Measurements from ENCODE around the gene CDH23.
A peak's percentile ranks its signal among the peaks of the same experiment; 100 is the strongest.

Gene CDH23

GRCh38 chr10:71675295-71675970 lies 278.7 kb downstream of the CDH23 start:
- DNase-seq = no peak

- DNase-seq = no peak
Observed at GRCh38 chr10:71677261-71677660, 280.5 kb downstream of the CDH23 start.

GRCh38 chr10:71678057-71678805 lies 281.5 kb downstream of the CDH23 start:
- DNase-seq = no peak

GRCh38 chr10:71679425-71679824 lies 282.7 kb downstream of the CDH23 start:
- DNase-seq = no peak

- no peak for DNase-seq
Observed at GRCh38 chr10:71681977-71682376, 285.3 kb downstream of the CDH23 start.

GRCh38 chr10:71683301-71683700 lies 286.6 kb downstream of the CDH23 start:
- no peak for DNase-seq

- DNase-seq = no peak
Observed at GRCh38 chr10:71684356-71685173, 287.8 kb downstream of the CDH23 start.

- no peak for DNase-seq
Observed at GRCh38 chr10:71685554-71686232, 289.0 kb downstream of the CDH23 start.

- no peak for DNase-seq
Observed at GRCh38 chr10:71687077-71687476, 290.4 kb downstream of the CDH23 start.

GRCh38 chr10:71687480-71687879 lies 290.8 kb downstream of the CDH23 start:
- DNase-seq = no peak

- no peak for DNase-seq
Observed at GRCh38 chr10:71688256-71688655, 291.5 kb downstream of the CDH23 start.

- no peak for DNase-seq
Observed at GRCh38 chr10:71690094-71690720, 293.5 kb downstream of the CDH23 start.

GRCh38 chr10:71691405-71691804 lies 294.7 kb downstream of the CDH23 start:
- DNase-seq = no peak

- no peak for DNase-seq
Observed at GRCh38 chr10:71692598-71693306, 296.0 kb downstream of the CDH23 start.

GRCh38 chr10:71693377-71693776 lies 296.7 kb downstream of the CDH23 start:
- DNase-seq = no peak

GRCh38 chr10:71694039-71694501 lies 297.4 kb downstream of the CDH23 start:
- DNase-seq = no peak

GRCh38 chr10:71694567-71694968 lies 297.8 kb downstream of the CDH23 start:
- DNase-seq = no peak

- DNase-seq = no peak
Observed at GRCh38 chr10:71695502-71696476, 299.1 kb downstream of the CDH23 start.

GRCh38 chr10:71696628-71697326 lies 300.1 kb downstream of the CDH23 start:
- peak; percentile 15 for DNase-seq
